D721Med (cell line): Measurements from ENCODE around the gene KRT34.
"Not testable (repeated sequence)": the region's sequence is repeated elsewhere in the genome, so short reads cannot be mapped to it uniquely, and the experiment has no call there.

ENCODE experiments used
- DNase-seq: peaks from one replicate; pipeline ENCODE4 v3.0.0; 2011; ENCODE audit warnings: low spot score; ENCODE audit not compliant: insufficient read length
- FAIRE-seq: peaks from 2 replicates; lab custom pipeline; 2011; peaks lifted over from hg19 to GRCh38; lab: Jason Lieb, UNC
- TF ChIP-seq, protein P1 (sequence below): IDR thresholded peaks from 2 replicates; pipeline ENCODE4 v1.5.1; 2012; ENCODE audit warnings: mild to moderate bottlenecking, control low read depth; ENCODE audit not compliant: insufficient read depth; ENCODE audit errors: missing control alignments

The KRT34 gene

DNA sequence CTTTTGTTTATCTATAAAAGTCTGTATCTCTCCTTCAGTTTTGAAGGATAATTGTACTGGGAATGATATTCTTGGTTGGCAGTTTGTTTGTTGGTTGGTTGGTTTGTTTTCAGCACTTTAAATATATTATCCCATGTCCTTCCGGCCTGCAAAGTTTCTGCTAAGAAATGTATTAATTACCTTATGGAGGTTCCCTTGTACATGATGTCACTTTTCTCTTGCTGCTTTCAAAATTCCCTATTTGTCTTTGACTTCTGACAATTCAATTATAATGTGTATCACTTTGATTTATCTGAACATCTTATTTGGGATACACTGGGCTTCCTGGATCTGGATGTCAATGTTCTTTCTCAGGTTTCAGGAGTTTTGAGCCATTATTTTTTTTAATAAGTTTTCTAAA is 4.1 kb upstream of the KRT34 start:
- FAIRE-seq, result no peak
- DNase-seq, result no peak
- TF ChIP-seq, protein P1, sequence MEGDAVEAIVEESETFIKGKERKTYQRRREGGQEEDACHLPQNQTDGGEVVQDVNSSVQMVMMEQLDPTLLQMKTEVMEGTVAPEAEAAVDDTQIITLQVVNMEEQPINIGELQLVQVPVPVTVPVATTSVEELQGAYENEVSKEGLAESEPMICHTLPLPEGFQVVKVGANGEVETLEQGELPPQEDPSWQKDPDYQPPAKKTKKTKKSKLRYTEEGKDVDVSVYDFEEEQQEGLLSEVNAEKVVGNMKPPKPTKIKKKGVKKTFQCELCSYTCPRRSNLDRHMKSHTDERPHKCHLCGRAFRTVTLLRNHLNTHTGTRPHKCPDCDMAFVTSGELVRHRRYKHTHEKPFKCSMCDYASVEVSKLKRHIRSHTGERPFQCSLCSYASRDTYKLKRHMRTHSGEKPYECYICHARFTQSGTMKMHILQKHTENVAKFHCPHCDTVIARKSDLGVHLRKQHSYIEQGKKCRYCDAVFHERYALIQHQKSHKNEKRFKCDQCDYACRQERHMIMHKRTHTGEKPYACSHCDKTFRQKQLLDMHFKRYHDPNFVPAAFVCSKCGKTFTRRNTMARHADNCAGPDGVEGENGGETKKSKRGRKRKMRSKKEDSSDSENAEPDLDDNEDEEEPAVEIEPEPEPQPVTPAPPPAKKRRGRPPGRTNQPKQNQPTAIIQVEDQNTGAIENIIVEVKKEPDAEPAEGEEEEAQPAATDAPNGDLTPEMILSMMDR, result no peak

DNA sequence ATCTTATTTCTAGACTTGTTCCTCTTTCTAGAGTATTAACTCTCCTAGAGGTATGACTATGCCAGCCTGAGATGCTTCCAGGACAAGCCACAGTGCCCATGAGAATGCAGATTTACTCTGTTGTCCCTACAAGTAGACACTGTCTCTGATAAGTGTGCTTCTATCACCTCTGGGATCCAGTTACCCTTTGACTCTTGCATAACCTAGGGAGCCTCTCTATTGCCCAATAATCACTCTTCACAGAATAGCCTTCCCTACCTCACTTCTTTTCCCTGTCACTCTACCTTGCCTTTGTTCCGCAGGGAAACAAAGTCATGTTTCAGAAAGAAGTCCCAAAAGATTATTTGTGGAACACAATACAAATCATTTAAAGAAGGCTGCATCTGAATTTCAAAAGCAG is 1.6 kb upstream of the KRT34 start:
- FAIRE-seq (no peak), DNase-seq (no peak)
- TF ChIP-seq, protein P1, result no peak

DNA sequence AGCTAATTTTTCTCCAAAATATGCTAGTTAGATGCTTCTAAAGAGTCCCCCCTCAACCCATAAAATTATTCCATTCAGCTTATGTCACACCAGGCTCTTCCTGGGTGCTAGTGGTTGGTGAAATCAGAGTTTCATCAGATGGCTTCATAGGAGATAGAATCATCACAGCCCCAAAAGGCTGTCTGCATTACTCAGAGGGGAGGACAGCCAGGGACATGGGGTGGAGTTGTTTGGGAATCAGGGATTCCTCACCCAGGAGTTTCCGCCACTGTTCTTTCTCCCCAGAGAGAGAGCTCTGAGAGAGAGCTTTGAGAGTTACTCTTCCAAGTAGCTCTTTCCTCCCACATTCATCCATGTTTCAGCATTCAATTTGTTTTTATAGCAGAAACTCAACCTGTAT is 288 bp upstream of the KRT34 start:
- FAIRE-seq (no peak), DNase-seq (no peak)
- TF ChIP-seq, protein P1, result no peak

DNA sequence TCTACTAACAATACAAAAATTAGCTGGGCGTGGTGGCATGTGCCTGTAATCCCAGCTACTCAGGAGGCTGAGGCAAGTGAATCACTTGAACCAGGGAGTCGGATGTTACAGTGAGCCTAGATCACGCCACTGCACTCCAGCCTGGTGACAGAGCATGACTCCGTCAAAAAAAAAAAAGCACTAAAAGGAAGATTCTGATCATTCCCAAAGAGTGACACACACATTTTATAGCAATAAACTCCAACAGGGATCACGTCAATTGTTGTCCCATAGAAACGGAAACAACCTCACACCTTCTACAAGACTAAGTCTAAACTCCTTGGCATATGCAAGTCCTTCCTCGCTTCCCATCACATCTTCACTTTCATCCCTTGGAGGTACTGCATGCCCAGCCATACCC is 2.0 kb downstream of the KRT34 start:
- not testable (repeated sequence) for DNase-seq, FAIRE-seq

DNA sequence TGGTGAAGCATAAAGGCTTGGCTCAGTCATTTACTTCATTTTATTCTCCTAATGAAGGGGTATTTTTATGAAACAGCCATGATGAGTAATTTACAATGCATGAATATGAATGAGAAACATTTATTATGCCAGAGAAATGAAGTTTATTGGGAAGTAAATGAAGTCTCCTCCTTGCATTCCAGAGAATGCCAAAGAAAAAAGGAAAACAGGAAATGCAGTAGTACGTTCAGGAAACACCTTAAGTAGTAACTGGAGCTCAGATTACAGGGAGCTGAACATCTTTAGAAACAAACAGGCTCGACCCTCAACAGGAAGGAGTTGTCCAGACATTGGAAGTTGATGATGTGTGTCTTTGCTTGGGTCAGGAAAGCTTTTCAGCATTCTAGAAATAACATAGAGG is 4.6 kb downstream of the KRT34 start:
- DNase-seq (no peak), FAIRE-seq (no peak)
- TF ChIP-seq, protein P1, result no peak

DNA sequence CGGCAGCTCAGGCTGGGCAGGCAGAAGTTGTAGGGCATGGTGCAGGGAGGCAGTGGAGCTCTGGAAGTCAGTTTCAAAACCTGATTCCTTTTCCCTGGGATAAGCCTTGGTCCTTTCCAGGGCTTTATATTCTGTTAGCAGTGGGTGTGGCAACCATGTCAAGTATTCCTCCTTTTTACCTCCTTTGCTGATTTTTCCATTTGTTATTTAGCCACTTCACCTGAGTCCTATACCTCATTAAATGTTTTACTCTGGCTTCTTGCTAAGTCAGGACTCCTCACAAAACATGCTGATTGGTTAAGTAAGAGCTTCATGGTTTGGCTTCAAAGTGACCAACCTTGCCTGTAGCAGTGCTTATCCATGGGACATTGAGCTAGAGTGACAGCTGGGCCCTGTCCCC is 12.4 kb downstream of the KRT34 start, which contains the start of gene KRT33B:
Gene KRT33B, minus strand, starts transcription at position 101 of the 400 bp plus-strand sequence. Its CDS starts 63 bp downstream, at position 38.
- TF ChIP-seq, protein P1, result no peak
- FAIRE-seq (no peak), DNase-seq (no peak)

DNA sequence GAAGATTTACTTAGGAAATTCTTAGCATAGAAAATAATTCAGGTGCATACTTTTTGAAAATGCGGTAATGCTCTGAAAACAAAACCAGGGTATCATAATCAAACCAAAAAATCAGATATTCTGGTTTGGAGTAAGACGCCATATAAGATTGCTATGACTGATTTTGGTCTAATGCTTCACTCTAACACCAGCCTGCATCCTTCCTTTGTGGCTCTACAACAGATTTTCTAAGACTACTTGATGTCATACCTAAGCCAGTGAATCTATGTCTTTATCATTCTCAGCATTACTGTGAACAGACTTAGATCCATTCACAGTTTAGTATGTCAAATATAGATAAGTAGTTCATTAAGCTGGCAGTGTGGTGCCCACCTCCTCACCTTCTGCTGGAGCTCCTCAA is 13.1 kb downstream of the KRT34 start:
- FAIRE-seq (no peak), DNase-seq (no peak)
- TF ChIP-seq, protein P1, result no peak
